Fibroblast of skin of right quadriceps (primary cell): ENCODE data around the gene ZNF879.
A peak's percentile ranks its signal among the peaks of the same experiment; 100 is the strongest.

ENCODE experiments used
- DNase-seq: peaks from one replicate; pipeline ENCODE4 v3.0.0-alpha.2; 2013

ZNF879 gene

GRCh38 chr5:179023528-179024189 is at the start of gene ZNF879:
TSS of gene ZNF879 (plus strand) at chr5:179023804. CDS start at chr5:179025005, 1,201 bp downstream.
- peak; percentile 95 for DNase-seq

GRCh38 chr5:178981381-178981780 is 42.2 kb upstream of the ZNF879 start:
- no peak for DNase-seq

GRCh38 chr5:178982941-178983340 is 40.7 kb upstream of the ZNF879 start:
- DNase-seq: no peak

- DNase-seq: no peak
Measured at GRCh38 chr5:178983728-178984127, 39.9 kb upstream of the ZNF879 start.

GRCh38 chr5:178984145-178985072 is 39.2 kb upstream of the ZNF879 start:
- DNase-seq: no peak

GRCh38 chr5:178986326-178986960 is 37.2 kb upstream of the ZNF879 start:
- no peak for DNase-seq

GRCh38 chr5:178988436-178989220 is 35.0 kb upstream of the ZNF879 start:
- no peak for DNase-seq

GRCh38 chr5:178989311-178989710 is 34.3 kb upstream of the ZNF879 start:
- no peak for DNase-seq

- no peak for DNase-seq
Measured at GRCh38 chr5:178990491-178990890, 33.1 kb upstream of the ZNF879 start.

- DNase-seq: no peak
Measured at GRCh38 chr5:178991190-178992145, 32.1 kb upstream of the ZNF879 start.

- DNase-seq: no peak
Measured at GRCh38 chr5:178992291-178992895, 31.2 kb upstream of the ZNF879 start.

GRCh38 chr5:178993236-178993765 is 30.3 kb upstream of the ZNF879 start:
- no peak for DNase-seq

GRCh38 chr5:178993955-178994579 is 29.5 kb upstream of the ZNF879 start:
- DNase-seq: no peak

- DNase-seq: no peak
Measured at GRCh38 chr5:178994580-178995340, 28.8 kb upstream of the ZNF879 start, which contains the start of gene GRM6. TSS of gene GRM6 (minus strand) at chr5:178995320. CDS start at chr5:178994944, 376 bp downstream.

- no peak for DNase-seq
Measured at GRCh38 chr5:178995341-178995690, 28.3 kb upstream of the ZNF879 start.

GRCh38 chr5:178996156-178996555 is 27.4 kb upstream of the ZNF879 start:
- DNase-seq: no peak

GRCh38 chr5:178997191-178997590 is 26.4 kb upstream of the ZNF879 start:
- no peak for DNase-seq

- DNase-seq: no peak
Measured at GRCh38 chr5:178998441-178998840, 25.2 kb upstream of the ZNF879 start.

GRCh38 chr5:179006564-179006963 is 17.0 kb upstream of the ZNF879 start:
- DNase-seq: no peak

- DNase-seq: no peak
Measured at GRCh38 chr5:179008667-179009066, 14.9 kb upstream of the ZNF879 start.
